Measurements from ENCODE around the gene PTBP1.

DNA sequence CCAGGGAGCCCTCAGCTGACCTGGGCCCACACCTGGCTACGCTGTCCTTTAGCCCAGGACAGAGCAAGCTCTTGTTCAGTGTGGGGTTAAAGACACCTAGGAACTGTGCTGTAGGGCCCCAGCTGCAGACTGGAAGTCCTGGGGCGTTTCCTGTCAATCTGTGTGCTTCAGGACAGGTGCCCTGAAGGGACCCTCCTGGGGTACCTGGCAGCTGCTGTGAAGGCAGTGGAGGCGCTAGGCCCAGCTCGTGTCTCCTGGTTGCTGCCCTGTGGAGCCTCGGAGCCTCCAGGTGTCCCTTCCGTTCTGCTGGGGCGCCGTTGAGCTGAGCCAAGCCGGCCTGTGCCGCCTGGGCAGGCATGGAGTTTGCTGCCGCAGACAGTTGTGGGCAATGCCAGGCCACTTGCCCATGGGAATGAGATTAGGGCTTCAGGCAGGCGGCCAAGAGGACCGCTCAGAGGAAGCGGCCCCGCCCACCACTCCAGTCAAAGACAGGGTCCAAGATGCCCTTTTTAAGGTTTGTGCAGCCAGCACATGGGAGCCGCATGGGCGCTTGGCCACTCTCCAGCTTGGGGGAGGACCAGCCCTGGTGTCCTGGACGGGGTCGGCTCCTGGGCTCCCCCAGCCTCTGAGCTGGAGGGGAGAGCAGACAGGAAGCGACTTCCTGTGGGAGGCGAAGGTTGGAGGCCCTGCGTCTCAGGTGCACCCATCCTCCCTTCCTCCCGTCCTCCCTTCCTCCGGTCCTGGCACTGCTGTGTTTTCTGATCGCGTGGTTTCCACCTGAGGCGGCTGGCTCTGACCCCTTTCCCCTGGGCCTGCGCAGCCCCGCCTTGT lies 4.0 kb downstream of the PTBP1 start:
- TF ChIP-seq, protein P1, sequence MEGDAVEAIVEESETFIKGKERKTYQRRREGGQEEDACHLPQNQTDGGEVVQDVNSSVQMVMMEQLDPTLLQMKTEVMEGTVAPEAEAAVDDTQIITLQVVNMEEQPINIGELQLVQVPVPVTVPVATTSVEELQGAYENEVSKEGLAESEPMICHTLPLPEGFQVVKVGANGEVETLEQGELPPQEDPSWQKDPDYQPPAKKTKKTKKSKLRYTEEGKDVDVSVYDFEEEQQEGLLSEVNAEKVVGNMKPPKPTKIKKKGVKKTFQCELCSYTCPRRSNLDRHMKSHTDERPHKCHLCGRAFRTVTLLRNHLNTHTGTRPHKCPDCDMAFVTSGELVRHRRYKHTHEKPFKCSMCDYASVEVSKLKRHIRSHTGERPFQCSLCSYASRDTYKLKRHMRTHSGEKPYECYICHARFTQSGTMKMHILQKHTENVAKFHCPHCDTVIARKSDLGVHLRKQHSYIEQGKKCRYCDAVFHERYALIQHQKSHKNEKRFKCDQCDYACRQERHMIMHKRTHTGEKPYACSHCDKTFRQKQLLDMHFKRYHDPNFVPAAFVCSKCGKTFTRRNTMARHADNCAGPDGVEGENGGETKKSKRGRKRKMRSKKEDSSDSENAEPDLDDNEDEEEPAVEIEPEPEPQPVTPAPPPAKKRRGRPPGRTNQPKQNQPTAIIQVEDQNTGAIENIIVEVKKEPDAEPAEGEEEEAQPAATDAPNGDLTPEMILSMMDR (IDR thresholded peaks at IDR 0.05; ENCODE audit: low read depth, low read length): no peak
- TF ChIP-seq POLR2A (IDR thresholded peaks at IDR 0.05; ENCODE audit: extremely low read depth, insufficient read length): no peak
